Liver (tissue), 3 donors: Measurements from ENCODE around the gene ITPK1.

Source experiments
- TAF1 ChIP-seq: conservative IDR thresholded peaks from 2 replicates; pipeline ENCODE4 v1.6.1; 2016; ENCODE audit warnings: antibody characterized with exemption, mild to moderate bottlenecking
- YY1 ChIP-seq: IDR thresholded peaks from 2 replicates; pipeline ENCODE4 v1.6.1; 2016; ENCODE audit warnings: antibody characterized with exemption, mild to moderate bottlenecking
- TF ChIP-seq, protein P1 (sequence below): fragments of 150-350 bp; IDR thresholded peaks from 2 replicates; pipeline ENCODE4 v1.5.1; 2017; ENCODE audit warnings: improper control_type of control experiment, low read depth, low read length; ENCODE audit not compliant: missing input control
- donor health status: healthy.
- donor health status: healthy.

DNA sequence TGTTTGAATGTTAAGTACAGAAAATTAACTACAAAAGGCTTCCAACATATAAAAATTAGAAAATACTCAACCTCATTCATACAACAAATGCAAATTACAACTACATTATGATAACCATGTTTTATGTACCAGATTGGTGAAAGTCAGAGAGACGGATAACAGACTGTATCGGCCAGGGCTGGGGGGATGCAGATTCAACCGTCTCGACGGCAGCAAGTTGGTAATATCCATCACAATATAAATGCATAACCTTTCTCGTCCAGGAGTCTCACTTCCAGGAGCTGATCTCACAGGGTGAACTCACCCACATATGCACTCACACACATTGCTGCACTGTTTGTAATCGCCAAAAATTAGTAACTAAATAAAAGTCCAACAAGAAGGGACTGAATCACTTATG is 89.4 kb downstream of the ITPK1 start:
- TF ChIP-seq, protein P1, sequence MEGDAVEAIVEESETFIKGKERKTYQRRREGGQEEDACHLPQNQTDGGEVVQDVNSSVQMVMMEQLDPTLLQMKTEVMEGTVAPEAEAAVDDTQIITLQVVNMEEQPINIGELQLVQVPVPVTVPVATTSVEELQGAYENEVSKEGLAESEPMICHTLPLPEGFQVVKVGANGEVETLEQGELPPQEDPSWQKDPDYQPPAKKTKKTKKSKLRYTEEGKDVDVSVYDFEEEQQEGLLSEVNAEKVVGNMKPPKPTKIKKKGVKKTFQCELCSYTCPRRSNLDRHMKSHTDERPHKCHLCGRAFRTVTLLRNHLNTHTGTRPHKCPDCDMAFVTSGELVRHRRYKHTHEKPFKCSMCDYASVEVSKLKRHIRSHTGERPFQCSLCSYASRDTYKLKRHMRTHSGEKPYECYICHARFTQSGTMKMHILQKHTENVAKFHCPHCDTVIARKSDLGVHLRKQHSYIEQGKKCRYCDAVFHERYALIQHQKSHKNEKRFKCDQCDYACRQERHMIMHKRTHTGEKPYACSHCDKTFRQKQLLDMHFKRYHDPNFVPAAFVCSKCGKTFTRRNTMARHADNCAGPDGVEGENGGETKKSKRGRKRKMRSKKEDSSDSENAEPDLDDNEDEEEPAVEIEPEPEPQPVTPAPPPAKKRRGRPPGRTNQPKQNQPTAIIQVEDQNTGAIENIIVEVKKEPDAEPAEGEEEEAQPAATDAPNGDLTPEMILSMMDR = no peak
- TF ChIP-seq TAF1 (no peak), YY1 (no peak)
